GM12865 (cell line): ENCODE results near the gene ADGRD2.

Experiments used
- DNase-seq: peaks from one replicate; pipeline ENCODE4 v3.0.0; 2010; ENCODE audit warnings: low read depth
- H3K4me3 ChIP-seq: 2 replicates; pipeline ENCODE4 v1.5.1; 2011; ENCODE audit warnings: mild to moderate bottlenecking, low read depth, low read length, control low read depth
- TF ChIP-seq, protein P1 (sequence below): IDR thresholded peaks from 2 replicates; pipeline ENCODE4 v1.5.1; 2011; ENCODE audit warnings: low read length, control low read depth, low read depth, inconsistent platforms; ENCODE audit not compliant: insufficient read depth; ENCODE audit errors: missing control alignments

ADGRD2 gene

DNA sequence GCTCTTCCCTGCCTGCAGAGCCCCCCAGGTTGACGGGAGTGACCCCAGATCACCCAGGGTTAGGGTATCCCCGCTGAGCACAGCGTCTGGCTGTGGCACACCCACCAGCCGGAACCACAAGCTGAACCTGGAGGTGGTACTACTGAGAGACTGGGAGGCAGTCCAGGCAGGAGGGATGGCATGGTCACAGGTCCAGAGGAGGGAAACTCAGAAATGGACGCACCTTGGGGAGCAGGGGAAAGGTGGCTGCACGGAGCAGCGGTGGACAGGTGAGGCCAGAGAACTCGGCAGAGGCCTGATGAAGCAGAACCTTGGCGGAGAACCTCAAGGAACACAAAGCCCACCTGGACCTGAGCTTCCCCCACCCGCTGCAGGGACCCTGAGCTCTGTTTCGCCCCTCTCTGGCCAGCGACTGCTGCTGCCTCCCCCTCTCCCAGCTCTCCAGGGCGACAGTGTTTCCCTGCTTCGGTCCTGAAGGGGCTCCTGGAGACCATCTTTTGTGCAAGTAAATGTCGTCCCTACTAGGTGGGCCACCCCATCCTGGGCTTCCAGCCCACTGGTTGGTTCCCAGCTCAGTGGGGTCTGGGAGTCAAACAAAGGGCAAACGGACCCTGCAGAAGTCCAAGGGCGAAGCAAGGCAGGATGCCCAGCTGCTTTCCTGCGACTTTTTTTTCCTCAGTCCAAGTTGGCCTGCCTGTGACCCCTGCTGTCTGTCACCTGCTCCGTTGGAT is 845 bp downstream of the ADGRD2 start:
- H3K4me3 ChIP-seq: no peak overlapping the region
- DNase-seq: no peak
- TF ChIP-seq, protein P1, sequence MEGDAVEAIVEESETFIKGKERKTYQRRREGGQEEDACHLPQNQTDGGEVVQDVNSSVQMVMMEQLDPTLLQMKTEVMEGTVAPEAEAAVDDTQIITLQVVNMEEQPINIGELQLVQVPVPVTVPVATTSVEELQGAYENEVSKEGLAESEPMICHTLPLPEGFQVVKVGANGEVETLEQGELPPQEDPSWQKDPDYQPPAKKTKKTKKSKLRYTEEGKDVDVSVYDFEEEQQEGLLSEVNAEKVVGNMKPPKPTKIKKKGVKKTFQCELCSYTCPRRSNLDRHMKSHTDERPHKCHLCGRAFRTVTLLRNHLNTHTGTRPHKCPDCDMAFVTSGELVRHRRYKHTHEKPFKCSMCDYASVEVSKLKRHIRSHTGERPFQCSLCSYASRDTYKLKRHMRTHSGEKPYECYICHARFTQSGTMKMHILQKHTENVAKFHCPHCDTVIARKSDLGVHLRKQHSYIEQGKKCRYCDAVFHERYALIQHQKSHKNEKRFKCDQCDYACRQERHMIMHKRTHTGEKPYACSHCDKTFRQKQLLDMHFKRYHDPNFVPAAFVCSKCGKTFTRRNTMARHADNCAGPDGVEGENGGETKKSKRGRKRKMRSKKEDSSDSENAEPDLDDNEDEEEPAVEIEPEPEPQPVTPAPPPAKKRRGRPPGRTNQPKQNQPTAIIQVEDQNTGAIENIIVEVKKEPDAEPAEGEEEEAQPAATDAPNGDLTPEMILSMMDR: no peak

DNA sequence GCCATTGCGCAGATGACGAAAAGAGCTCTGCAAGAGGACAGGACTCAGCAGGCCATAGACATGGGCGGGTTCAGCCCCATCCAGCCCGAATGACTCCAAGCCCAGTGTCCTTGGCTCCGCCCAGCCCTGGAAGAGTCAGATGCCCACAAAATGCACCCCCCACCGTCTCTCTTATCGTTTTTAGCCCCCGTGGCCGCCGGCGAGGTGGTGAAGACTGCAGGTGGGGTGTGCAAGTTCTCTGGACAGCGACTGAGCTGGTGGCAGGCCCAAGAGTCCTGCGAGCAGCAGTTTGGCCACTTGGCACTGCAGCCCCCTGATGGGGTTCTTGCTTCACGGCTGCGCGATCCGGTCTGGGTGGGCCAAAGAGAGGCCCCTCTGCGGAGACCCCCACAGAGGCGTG is 2.1 kb downstream of the ADGRD2 start:
- no peak for DNase-seq
- H3K4me3 ChIP-seq: no peak overlapping the region
- TF ChIP-seq, protein P1: no peak

DNA sequence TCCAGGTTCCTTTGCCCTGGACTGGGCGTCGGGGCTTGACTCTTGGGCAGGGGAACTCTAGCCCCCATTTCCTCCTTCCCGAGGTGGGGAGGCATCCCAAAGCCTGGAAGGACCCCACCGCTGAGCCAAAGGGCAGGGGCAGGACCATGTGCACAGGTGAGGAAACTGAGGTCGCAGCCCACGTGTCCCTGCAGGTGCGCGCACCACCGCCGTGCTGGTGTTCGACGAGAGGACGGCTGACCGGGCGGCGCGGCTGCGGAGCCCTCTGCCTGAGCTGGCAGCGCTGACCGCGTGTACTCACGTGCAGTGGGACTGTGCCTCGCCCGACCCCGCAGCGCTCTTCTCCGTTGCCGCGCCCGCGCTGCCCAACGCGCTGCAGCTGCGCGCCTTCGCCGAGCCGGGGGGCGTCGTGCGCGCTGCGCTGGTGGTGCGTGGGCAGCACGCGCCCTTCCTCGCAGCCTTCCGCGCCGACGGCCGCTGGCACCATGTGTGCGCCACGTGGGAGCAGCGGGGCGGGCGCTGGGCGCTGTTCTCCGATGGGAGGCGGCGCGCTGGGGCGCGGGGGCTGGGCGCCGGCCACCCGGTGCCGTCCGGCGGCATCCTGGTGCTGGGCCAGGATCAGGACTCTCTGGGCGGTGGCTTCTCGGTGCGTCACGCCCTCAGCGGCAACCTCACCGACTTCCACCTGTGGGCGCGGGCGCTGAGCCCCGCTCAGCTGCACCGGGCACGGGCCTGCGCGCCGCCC is 2.8 kb downstream of the ADGRD2 start:
- TF ChIP-seq, protein P1: no peak
- DNase-seq: no peak
- H3K4me3 ChIP-seq: no peak overlapping the region

DNA sequence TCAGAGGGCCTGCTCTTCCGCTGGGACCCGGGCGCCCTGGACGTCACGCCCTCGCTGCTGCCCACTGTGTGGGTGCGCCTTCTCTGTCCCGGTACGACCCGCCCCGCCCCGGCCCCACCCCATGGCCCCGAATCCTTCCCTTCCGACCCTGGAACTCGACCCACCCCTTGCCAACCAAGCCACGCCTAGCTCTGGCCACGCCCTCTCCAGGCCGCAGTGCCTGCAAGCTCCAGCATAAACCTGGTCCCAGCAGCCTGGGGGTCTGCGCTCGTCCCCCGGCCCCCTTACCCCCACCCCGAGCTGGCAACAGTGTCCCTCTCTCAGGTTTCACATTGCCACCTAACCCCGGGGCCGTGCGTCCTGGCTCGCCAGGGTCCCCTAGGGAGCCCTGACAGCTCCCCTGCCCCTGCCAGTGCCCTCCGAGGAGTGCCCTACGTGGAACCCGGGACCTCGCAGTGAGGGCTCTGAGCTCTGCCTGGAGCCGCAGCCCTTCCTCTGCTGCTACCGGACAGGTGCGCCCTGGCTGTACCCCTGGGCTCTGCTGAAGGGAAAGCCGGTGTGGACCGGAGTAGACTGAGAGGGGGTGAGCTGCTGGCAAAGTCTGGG is 3.4 kb downstream of the ADGRD2 start:
- no peak for DNase-seq
- TF ChIP-seq, protein P1: no peak
- H3K4me3 ChIP-seq: no peak overlapping the region

DNA sequence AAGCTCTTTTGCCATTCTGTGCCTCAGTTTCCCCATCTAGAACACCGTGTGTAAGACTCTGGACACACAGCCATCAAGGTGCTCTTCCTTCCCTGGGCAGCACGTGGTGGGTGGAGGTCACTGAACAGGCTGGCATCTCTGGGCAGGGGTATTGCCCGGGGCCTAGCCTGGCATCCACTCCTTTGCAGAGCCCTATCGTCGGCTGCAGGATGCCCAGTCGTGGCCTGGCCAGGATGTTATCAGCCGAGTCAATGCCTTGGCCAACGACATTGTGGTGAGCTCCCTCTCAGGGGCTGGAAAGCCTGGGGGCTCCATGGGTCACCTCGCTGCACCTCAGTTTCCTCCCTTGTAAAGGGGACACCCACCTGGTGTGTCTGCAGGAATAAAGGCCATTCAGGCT is 4.0 kb downstream of the ADGRD2 start:
- no peak for DNase-seq
- no peak overlapping the region for H3K4me3 ChIP-seq
- TF ChIP-seq, protein P1: no peak

DNA sequence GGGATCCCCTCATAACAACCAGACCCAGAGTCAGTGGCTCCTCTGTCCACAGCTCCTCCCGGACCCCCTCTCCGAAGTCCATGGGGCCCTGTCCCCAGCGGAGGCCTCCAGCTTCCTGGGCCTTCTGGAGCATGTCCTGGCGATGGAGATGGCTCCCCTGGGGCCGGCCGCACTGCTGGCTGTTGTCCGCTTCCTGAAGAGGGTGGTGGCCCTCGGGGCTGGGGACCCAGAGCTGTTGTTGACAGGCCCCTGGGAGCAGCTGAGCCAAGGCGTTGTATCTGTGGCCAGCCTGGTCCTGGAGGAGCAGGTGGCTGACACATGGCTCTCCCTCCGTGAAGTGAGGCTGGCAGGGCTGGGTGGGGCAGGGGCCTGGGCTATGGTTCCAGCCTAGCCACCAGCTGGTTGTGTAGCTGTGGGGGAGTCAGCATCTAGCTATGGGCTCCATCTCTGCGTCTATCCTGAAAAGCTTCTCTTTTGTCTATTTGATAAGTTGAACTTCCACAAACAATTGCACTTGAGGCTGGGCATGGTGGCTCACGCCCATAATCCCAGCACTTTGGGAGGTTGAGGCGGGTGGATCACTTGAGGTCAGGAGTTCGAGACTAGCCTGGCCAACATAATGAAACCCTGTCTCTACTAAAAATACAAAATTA is 4.7 kb downstream of the ADGRD2 start:
- TF ChIP-seq, protein P1: no peak
- H3K4me3 ChIP-seq: no peak overlapping the region
- no peak for DNase-seq
